ENCODE measurements around the gene NLK.

GRCh38 chr17:28045304-28045703 lies 2.8 kb downstream of the NLK start:
- TF ChIP-seq MAX (IDR thresholded peaks at IDR 0.05; ENCODE audit: insufficient read depth, insufficient read length) (no peak), CTCF (IDR thresholded peaks at IDR 0.05; ENCODE audit: extremely low read depth in 1 of 2, insufficient read depth in 1 of 2, low read depth in 1 of 2, low read length in 2 of 2) (no peak), POLR2A (IDR thresholded peaks at IDR 0.05; ENCODE audit: low read depth, low read length) (no peak)

Measured in endothelial cell of umbilical vein (primary cell).